Stimulated activated CD8-positive, alpha-beta memory T cell treated with anti-CD3 and anti-CD28 coated beads, Interleukin-15, amount 100 ng/mL, for 1 hour (primary cell): ENCODE data around the gene LARP4B.

Experiments used
- DNase-seq: peaks from one replicate; pipeline ENCODE4 v3.0.0-alpha.2; 2020; ENCODE audit warnings: low read depth

LARP4B gene

GRCh38 chr10:807163-807957 is 124.1 kb downstream of the LARP4B start:
- DNase-seq, result no peak

GRCh38 chr10:806451-807162 is 124.9 kb downstream of the LARP4B start:
- no peak for DNase-seq

- no peak for DNase-seq
Observed at GRCh38 chr10:805620-806305, 125.7 kb downstream of the LARP4B start.

- no peak for DNase-seq
Observed at GRCh38 chr10:804787-805619, 126.5 kb downstream of the LARP4B start.

- no peak for DNase-seq
Observed at GRCh38 chr10:804191-804781, 127.2 kb downstream of the LARP4B start.

- DNase-seq, result no peak
Observed at GRCh38 chr10:803041-803741, 128.3 kb downstream of the LARP4B start.

- DNase-seq, result no peak
Observed at GRCh38 chr10:802506-802905, 129.0 kb downstream of the LARP4B start.

GRCh38 chr10:797179-797578 is 134.3 kb downstream of the LARP4B start:
- no peak for DNase-seq

GRCh38 chr10:796233-796632 is 135.3 kb downstream of the LARP4B start:
- DNase-seq, result no peak

- DNase-seq, result no peak
Observed at GRCh38 chr10:794382-794956, 137.0 kb downstream of the LARP4B start.

GRCh38 chr10:792792-793100 is 138.8 kb downstream of the LARP4B start:
- DNase-seq, result no peak

GRCh38 chr10:792083-792791 is 139.3 kb downstream of the LARP4B start:
- DNase-seq, result no peak

GRCh38 chr10:791639-792038 is 139.9 kb downstream of the LARP4B start:
- DNase-seq, result no peak

GRCh38 chr10:790821-791551 is 140.5 kb downstream of the LARP4B start:
- DNase-seq, result no peak

- DNase-seq, result no peak
Observed at GRCh38 chr10:789831-790701, 141.4 kb downstream of the LARP4B start.

- DNase-seq, result no peak
Observed at GRCh38 chr10:788796-789748, 142.4 kb downstream of the LARP4B start.

GRCh38 chr10:787933-788651 is 143.4 kb downstream of the LARP4B start:
- DNase-seq, result no peak
